ENCODE data around the gene GPR45. TPM values are rescaled to one million over a fixed set of nuclear protein-coding genes. Genes with fewer than 3 reads are reported as not detected.

The GPR45 gene
- total RNA-seq, 4 donors from 2014 or later = not detected

DNA sequence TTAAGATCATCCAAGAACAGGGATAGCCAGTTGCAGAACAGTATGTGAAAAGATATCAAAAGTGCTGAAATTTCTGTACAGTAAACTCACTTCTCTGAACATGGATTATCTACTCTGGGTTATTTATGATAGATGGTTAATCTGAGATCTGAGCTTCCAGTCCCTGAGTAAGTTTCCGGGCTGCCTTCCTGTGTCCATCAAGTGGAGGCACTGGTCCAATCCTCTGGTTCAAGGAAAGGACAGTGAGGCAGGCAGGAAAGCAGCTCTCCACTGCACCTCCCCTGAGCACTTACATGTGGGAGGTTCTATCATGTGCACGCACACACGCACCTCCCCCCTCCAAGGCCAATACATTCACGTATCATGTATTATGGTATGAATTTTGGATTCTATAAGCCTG is 32.5 kb downstream of the GPR45 start:
- no peak for DNase-seq
- no peaks in the 10 kb centered on the region for H3K9me3 ChIP-seq
- no peaks in the 10 kb centered on the region for H3K36me3 ChIP-seq
- TF ChIP-seq POLR2A (IDR thresholded peaks at IDR 0.05) = no peak
- TF ChIP-seq, protein P1, sequence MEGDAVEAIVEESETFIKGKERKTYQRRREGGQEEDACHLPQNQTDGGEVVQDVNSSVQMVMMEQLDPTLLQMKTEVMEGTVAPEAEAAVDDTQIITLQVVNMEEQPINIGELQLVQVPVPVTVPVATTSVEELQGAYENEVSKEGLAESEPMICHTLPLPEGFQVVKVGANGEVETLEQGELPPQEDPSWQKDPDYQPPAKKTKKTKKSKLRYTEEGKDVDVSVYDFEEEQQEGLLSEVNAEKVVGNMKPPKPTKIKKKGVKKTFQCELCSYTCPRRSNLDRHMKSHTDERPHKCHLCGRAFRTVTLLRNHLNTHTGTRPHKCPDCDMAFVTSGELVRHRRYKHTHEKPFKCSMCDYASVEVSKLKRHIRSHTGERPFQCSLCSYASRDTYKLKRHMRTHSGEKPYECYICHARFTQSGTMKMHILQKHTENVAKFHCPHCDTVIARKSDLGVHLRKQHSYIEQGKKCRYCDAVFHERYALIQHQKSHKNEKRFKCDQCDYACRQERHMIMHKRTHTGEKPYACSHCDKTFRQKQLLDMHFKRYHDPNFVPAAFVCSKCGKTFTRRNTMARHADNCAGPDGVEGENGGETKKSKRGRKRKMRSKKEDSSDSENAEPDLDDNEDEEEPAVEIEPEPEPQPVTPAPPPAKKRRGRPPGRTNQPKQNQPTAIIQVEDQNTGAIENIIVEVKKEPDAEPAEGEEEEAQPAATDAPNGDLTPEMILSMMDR (IDR thresholded peaks at IDR 0.05) = no peak
- H3K4me1 ChIP-seq = no peaks in the 10 kb centered on the region
- no peak overlapping the region for H3K4me3 ChIP-seq
- H3K27ac ChIP-seq = no peak overlapping the region
- H3K27me3 ChIP-seq = no peaks in the 10 kb centered on the region
- intact Hi-C loops (cut with DNase I; ENCODE audit: low total_unique reads) = no loop called here

DNA sequence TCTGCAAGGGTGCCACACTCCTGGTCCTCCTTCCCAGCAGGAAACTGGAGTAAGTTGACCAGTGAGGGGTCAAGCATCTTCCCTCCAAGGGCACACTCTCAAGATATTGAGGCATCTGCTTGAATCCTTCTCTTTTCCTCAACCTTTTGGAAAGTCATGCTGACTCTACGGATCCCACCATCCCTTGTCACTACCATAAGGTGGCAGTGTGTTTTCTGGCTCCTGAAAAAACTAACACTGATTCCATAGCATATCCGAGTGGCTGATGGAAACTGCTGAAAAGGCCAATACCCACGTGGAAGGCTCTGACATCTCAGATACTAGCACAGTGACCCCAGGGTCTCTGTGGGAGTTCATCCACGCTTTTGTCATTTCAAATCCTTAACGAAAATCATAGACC is 37.1 kb downstream of the GPR45 start:
- Histone ChIP-seq H3K36me3 (no peaks in the 10 kb centered on the region), H3K9me3 (no peaks in the 10 kb centered on the region), H3K27me3 (no peaks in the 10 kb centered on the region), H3K4me3 (no peak overlapping the region), H3K27ac (no peak overlapping the region), H3K4me1 (no peaks in the 10 kb centered on the region)
- TF ChIP-seq, protein P1 (IDR thresholded peaks at IDR 0.05) = no peak
- no peak for TF ChIP-seq POLR2A (IDR thresholded peaks at IDR 0.05)
- intact Hi-C loops (cut with DNase I; ENCODE audit: low total_unique reads) = no loop called here
- DNase-seq = no peak

DNA sequence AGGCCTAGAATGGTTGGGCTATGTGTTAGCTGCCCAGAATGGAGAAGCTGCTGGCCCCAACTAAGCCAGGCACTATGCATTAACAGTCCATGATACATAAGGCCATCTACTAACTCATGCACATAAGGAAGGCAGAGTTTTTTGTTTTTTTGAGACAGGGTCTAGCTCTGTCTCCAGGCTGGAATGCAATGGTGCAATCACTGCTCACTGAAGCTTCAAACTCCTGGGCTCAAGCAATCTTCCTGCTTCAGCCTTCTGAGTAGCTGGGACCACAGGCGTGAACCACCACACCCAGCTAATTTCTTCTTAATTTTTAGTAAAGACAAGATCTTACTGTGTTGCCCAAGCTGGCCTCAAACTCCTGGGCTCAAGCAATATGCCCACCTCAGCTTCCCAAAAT is 37.6 kb downstream of the GPR45 start:
- intact Hi-C loops (cut with DNase I; ENCODE audit: low total_unique reads) = no loop called here

DNA sequence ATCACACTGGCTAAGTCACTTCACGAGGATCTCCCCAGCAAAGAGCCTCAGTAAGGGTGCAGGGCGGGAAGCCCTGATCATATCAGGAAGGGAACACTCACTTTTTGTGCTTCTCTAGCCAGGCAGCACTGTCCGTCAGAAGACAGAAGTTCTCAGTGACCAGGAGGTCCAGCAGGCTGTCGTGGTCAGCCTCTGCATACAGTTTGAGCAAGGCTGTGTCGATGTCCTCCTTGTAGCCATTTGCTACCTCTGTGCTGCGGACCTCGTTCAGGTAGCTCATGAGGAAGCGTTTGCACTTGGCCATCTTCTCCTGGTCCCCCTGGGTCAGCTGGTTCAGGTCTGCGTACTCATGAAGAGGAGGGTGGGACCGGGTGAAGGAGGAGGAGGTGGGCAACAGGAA is 38.7 kb downstream of the GPR45 start:
- H3K4me3 ChIP-seq = no peak overlapping the region
- no peaks in the 10 kb centered on the region for H3K27me3 ChIP-seq
- TF ChIP-seq, protein P1 (IDR thresholded peaks at IDR 0.05) = no peak
- TF ChIP-seq POLR2A (IDR thresholded peaks at IDR 0.05) = no peak
- no peaks in the 10 kb centered on the region for H3K4me1 ChIP-seq
- intact Hi-C loops (cut with DNase I; ENCODE audit: low total_unique reads) = no loop called here
- no peak for DNase-seq
- no peaks in the 10 kb centered on the region for H3K36me3 ChIP-seq
- no peaks in the 10 kb centered on the region for H3K9me3 ChIP-seq
- H3K27ac ChIP-seq = no peak overlapping the region

More for the DNA sequence above, 37.6 kb downstream of the GPR45 start:
- H3K9me3 ChIP-seq = no peaks in the 10 kb centered on the region
- H3K4me1 ChIP-seq = no peaks in the 10 kb centered on the region
- no peak overlapping the region for H3K27ac ChIP-seq
- no peak overlapping the region for H3K4me3 ChIP-seq
- DNase-seq = no peak
- no peaks in the 10 kb centered on the region for H3K27me3 ChIP-seq
- TF ChIP-seq, protein P1 (IDR thresholded peaks at IDR 0.05) = no peak
- TF ChIP-seq POLR2A (IDR thresholded peaks at IDR 0.05) = no peak
- H3K36me3 ChIP-seq = no peaks in the 10 kb centered on the region

DNA sequence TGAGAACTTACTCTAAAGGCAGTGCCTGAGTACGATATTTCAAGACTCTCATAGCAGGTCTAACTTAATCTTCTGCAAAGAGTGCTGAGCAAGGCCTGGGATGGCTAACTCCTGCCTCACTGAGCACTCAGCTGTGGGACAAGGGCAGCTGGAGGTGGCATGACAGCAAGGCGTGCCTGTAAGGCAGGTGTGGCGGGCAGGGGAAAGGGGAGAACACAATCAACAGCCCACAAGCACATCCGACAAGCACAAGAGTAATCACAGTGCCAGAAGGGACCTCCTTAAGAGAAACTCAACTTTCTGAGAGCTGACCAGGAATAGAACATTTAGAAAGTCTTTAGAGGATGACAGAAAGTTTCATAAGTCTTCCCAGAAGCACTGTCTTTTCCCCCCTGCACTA is 42.0 kb downstream of the GPR45 start:
- no peak for DNase-seq
- Histone ChIP-seq H3K4me1 (no peaks in the 10 kb centered on the region), H3K27me3 (no peaks in the 10 kb centered on the region), H3K27ac (no peak overlapping the region), H3K4me3 (no peak overlapping the region), H3K36me3 (no peaks in the 10 kb centered on the region), H3K9me3 (no peaks in the 10 kb centered on the region)
- no peak for TF ChIP-seq POLR2A (IDR thresholded peaks at IDR 0.05)
- TF ChIP-seq, protein P1 (IDR thresholded peaks at IDR 0.05) = no peak
- intact Hi-C loops (cut with DNase I; ENCODE audit: low total_unique reads) = no loop called here
